Neuron (in vitro differentiated cells): ENCODE data around the gene GMDS.

Experiments used
- H2AFZ ChIP-seq: one replicate; pipeline ENCODE4 v1.6.1; 2013; ENCODE audit warnings: low read depth, mild to moderate bottlenecking, inconsistent platforms, low read length, moderate library complexity
- H3K27me3 ChIP-seq: one replicate; pipeline ENCODE4 v1.6.1; 2013; ENCODE audit warnings: low read length; ENCODE audit not compliant: insufficient read depth
- H3K36me3 ChIP-seq: one replicate; pipeline ENCODE4 v1.6.1; 2013; ENCODE audit warnings: low read length; ENCODE audit not compliant: insufficient read depth
- H3K4me1 ChIP-seq: one replicate; pipeline ENCODE4 v1.6.1; 2013; ENCODE audit warnings: low read length; ENCODE audit not compliant: insufficient read depth
- H3K4me3 ChIP-seq: 2 replicates; pipeline ENCODE4 v1.5.1; 2013; ENCODE audit warnings: mild to moderate bottlenecking, low read length, moderate library complexity
- H3K9me3 ChIP-seq: one replicate; pipeline ENCODE4 v1.6.1; 2013; ENCODE audit warnings: low read length

GMDS gene

GRCh38 chr6:1800845-1801244, 444.6 kb downstream of the GMDS start:
- Histone ChIP-seq H3K27me3 (no peaks in the 10 kb centered on the region), H3K9me3 (no peaks in the 10 kb centered on the region), H3K36me3 (no peaks in the 10 kb centered on the region), H2AFZ (no peak overlapping the region), H3K4me3 (no peak overlapping the region), H3K4me1 (peaks cover 13% of the 10 kb centered on the region)

GRCh38 chr6:1798965-1799325, 446.5 kb downstream of the GMDS start:
- Histone ChIP-seq H3K4me1 (peaks cover 13% of the 10 kb centered on the region), H3K27me3 (no peaks in the 10 kb centered on the region), H3K9me3 (no peaks in the 10 kb centered on the region), H3K36me3 (no peaks in the 10 kb centered on the region), H2AFZ (no peak overlapping the region), H3K4me3 (no peak overlapping the region)

DNA sequence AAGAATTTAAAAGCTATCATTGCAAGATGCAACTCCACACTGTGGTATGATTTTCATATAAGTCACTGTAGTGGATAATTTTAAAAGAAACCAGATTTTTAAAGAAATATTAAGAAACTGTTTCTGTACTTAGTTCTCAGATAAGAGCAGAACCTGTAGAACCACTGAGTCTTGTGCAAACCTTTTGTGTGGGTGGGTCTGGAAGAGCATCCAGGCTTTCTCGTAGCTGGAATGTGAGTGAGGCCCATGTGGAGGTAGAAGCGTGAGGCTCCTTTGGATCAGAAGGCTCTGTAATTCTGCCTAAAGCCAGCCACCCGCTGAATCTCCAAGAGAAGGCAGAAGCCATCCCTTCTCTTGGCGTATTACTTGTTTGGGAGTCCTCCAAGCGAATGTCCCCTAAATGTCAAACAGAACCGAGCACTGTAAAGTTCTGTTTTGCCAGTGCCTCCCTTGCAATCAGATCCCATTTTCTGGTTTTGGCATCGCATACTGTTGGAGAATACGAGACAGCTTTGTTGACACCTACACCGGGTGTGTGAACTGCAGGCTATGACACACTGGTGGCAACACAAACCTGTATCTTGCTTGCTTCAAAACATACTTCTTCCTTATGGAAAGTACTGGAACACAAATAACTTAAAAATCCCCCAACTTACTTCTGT, 447.0 kb downstream of the GMDS start:
- no peak overlapping the region for H2AFZ ChIP-seq
- H3K36me3 ChIP-seq = no peaks in the 10 kb centered on the region
- no peaks in the 10 kb centered on the region for H3K27me3 ChIP-seq
- H3K4me3 ChIP-seq = no peak overlapping the region
- no peaks in the 10 kb centered on the region for H3K9me3 ChIP-seq
- H3K4me1 ChIP-seq = peaks cover 13% of the 10 kb centered on the region

GRCh38 chr6:1797801-1798200, 447.6 kb downstream of the GMDS start:
- Histone ChIP-seq H3K9me3 (no peaks in the 10 kb centered on the region), H3K27me3 (no peaks in the 10 kb centered on the region), H3K4me1 (peaks cover 11% of the 10 kb centered on the region), H2AFZ (no peak overlapping the region), H3K4me3 (no peak overlapping the region), H3K36me3 (no peaks in the 10 kb centered on the region)

DNA sequence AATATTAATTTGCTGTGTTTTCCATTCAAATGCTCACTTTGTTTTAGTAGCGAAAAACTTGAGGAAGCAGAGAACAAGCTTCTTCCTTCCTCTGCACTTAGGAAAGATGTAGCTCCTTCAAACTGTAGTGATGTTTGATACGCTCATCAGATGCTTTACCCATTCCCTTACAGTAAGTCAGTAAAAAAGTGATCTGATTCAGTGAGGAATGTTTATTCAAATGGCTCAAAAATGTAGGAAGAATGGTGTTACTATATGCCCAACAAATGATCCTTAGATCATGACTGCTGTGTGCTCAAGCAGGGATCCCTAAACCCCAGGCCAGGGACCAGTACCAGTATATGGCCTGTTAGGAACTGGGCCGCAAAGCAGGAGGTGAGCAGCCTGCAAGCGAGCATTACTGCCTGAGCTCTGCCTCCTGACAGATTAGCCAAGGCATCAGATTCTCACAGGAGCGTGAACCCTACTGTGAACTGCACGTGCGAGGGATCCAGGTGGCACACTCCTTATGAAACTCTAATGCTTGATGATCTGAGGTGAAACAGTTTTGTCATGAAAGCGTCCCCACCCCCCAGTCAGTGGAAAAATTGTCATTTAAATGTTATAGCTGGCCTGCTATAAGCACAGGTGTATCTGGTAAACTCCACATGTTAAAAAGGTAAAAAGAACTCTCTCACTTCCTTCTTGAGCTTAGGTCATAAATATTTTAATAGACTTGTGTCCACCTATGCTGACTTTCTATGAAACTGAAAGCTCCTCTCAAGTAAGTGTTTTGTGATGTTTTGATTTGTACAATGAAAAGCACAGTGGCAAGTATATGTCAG, 448.5 kb downstream of the GMDS start:
- H3K27me3 ChIP-seq = no peaks in the 10 kb centered on the region
- no peak overlapping the region for H3K4me3 ChIP-seq
- no peak overlapping the region for H2AFZ ChIP-seq
- peaks cover 4% of the 10 kb centered on the region for H3K4me1 ChIP-seq
- H3K9me3 ChIP-seq = no peaks in the 10 kb centered on the region
- no peaks in the 10 kb centered on the region for H3K36me3 ChIP-seq

DNA sequence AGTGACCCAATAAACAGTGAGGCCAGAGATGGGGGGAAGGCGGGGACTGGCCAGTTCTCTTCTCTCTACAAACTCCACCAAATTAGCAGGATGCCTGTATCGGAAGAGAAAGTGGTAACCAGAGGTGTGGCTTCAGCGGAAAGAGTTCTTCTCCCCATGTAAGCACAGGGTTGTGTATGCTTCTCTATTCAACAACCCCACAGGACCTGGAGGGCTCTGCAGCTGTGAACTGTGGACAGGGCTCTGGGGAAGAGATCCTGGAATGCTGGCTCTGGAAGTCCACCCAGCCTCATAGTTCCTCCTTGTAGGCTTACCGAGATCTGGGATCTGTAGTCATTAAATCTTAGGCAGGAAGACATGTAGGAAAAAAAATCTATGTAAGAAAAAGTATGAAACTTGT, 449.5 kb downstream of the GMDS start:
- Histone ChIP-seq H3K4me3 (no peak overlapping the region), H3K27me3 (no peaks in the 10 kb centered on the region), H3K4me1 (no peaks in the 10 kb centered on the region), H3K9me3 (no peaks in the 10 kb centered on the region), H2AFZ (no peak overlapping the region), H3K36me3 (no peaks in the 10 kb centered on the region)

DNA sequence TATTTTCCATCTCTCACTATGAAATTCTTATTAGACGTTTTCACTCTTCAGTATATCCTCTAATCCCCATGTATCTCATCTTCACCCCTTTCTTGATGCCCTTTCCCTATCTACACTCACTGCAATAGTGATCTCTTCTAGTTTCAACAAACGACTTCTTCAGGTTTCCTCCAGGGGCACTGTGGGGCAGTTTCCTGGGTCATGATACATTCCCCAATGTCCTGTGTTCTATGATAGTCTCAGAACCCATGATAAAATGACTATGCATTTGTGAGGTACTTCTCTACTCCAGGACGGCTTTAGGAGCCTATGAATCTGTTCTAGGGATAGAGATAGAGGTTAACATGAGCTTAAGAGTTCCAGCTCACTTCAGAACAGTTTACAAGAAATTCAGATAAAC, 452.4 kb downstream of the GMDS start:
- Histone ChIP-seq H3K4me1 (no peaks in the 10 kb centered on the region), H3K9me3 (no peaks in the 10 kb centered on the region), H3K36me3 (no peaks in the 10 kb centered on the region)

DNA sequence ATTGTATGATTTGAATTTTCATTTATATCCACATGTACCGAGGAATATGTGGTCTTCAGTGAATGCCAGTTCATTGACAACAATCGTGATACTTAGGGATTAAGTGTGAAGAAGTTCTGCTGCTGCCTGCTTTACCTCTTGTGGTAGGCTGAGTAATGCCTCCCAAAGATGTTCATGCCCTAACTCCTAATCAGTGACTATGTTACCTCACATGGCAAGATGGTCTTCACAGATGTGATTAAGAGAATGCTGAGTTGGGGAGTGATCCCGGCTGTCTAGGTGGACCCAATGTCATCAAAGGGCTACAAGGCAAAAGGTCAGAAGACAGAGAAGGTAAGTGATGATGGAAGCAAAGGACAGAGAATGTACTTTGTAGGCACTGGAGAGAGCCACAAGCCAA, 454.7 kb downstream of the GMDS start:
- Histone ChIP-seq H3K9me3 (no peaks in the 10 kb centered on the region), H3K36me3 (no peaks in the 10 kb centered on the region), H3K4me1 (no peaks in the 10 kb centered on the region)

More for the DNA sequence above, 452.4 kb downstream of the GMDS start:
- no peak overlapping the region for H3K4me3 ChIP-seq
- no peaks in the 10 kb centered on the region for H3K27me3 ChIP-seq
- H2AFZ ChIP-seq = no peak overlapping the region

DNA sequence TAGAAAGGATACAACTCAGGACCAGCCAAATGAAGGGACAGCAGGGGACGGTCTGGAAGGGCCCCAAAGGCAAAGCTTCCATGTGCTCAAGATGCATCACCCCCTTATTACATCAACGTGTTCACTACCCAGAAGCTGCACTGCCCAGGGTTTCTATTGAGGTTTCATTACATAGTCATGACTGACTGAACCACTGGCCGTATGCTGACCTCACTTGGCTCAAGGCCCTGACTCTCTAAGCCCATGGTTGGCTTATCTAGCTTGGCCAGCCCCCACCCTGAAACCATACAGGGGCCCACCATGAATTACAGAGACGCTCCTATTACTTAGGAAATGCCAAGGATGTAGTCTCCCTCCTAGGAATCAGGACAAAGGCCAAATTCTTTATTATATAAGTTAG, 456.3 kb downstream of the GMDS start:
- H3K4me1 ChIP-seq = no peaks in the 10 kb centered on the region
- no peaks in the 10 kb centered on the region for H3K36me3 ChIP-seq
- H3K27me3 ChIP-seq = no peaks in the 10 kb centered on the region
- H2AFZ ChIP-seq = no peak overlapping the region
- no peak overlapping the region for H3K4me3 ChIP-seq
- no peaks in the 10 kb centered on the region for H3K9me3 ChIP-seq

More for the DNA sequence above, 454.7 kb downstream of the GMDS start:
- no peak overlapping the region for H2AFZ ChIP-seq
- H3K27me3 ChIP-seq = no peaks in the 10 kb centered on the region
- H3K4me3 ChIP-seq = no peak overlapping the region

DNA sequence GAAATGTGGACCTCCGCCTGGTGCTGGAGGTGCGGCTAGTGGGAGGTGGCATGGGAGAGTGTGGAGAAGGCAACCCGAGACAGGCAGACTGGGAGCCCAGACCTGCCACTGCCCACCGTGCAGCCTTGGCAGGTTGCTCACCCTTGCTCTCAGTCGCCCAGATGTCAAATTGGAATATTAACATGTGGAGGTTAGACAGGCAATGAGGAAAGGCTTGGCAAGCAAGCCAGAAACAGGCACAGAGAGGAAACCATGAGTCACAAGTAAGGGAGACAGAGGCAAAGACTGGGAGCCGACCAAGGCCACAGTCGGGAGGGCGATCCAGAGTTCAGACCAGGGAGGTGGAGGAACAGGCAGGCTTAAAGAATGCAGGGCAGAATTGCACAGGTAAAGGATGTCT, 457.5 kb downstream of the GMDS start:
- no peak overlapping the region for H3K4me3 ChIP-seq
- H2AFZ ChIP-seq = no peak overlapping the region
- H3K4me1 ChIP-seq = no peaks in the 10 kb centered on the region
- H3K27me3 ChIP-seq = no peaks in the 10 kb centered on the region
- H3K36me3 ChIP-seq = no peaks in the 10 kb centered on the region
- no peaks in the 10 kb centered on the region for H3K9me3 ChIP-seq

- H3K4me3 ChIP-seq = no peak overlapping the region
- no peaks in the 10 kb centered on the region for H3K4me1 ChIP-seq
- H3K36me3 ChIP-seq = no peaks in the 10 kb centered on the region
- no peak overlapping the region for H2AFZ ChIP-seq
- no peaks in the 10 kb centered on the region for H3K9me3 ChIP-seq
- no peaks in the 10 kb centered on the region for H3K27me3 ChIP-seq
Observed at GRCh38 chr6:1786455-1787453, 458.7 kb downstream of the GMDS start.

DNA sequence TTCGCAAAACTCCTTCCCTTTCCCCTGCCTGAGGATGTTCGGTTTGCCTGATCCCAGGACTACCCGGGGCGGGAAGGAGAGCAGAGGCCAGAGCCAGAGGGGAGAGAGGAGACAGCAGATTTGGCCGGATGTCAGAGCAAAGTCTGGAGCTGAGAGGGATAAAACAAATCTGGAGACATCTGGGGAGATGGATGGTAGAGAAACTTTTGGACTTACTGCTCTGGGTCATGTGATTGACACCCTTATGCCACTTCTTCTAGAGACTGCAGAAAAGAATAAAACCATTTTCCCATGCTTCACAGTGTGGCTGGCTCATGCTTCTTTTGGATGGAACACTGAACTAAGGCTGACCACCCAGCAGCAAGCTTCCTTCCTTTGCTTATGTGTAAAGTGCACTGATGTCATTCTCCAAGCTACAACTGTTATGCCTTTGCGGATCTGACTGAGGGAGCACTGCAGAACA, 461.0 kb downstream of the GMDS start:
- Histone ChIP-seq H2AFZ (no peak overlapping the region), H3K4me3 (no peak overlapping the region), H3K27me3 (no peaks in the 10 kb centered on the region), H3K36me3 (no peaks in the 10 kb centered on the region), H3K4me1 (no peaks in the 10 kb centered on the region), H3K9me3 (no peaks in the 10 kb centered on the region)

DNA sequence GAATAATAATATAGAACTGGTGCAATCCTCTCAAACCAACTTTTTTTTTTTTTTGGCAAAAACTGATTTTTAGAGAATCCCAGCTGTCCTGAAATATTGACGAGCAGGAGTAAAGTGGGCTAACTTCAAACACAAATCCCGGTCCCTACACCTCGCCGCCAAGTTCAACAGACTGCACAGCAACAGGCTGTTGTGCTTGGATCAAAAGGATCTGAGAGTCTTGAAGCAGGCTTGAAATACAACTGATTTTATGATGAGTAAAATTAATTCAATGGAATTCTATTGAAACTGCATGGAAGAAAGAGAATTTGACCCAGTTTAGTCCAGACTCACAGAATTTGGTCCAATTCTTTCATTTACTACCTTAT, 463.6 kb downstream of the GMDS start:
- no peak overlapping the region for H3K4me3 ChIP-seq
- H3K4me1 ChIP-seq = no peaks in the 10 kb centered on the region
- no peaks in the 10 kb centered on the region for H3K36me3 ChIP-seq
- no peak overlapping the region for H2AFZ ChIP-seq
- no peaks in the 10 kb centered on the region for H3K9me3 ChIP-seq
- H3K27me3 ChIP-seq = no peaks in the 10 kb centered on the region
